A549 (cell line): ENCODE results near the gene FREY1. TPM values are rescaled to one million over a fixed set of nuclear protein-coding genes. Genes with fewer than 3 reads are reported as not detected.
A peak's percentile ranks its signal among the peaks of the same experiment; 100 is the strongest.

Experiments
- ATAC-seq, 2 experiments: fragments of 200-7000 bp in 1 of 2; fragments of >200 bp in 1 of 2; cut with Nextera tagmentation in 1 of 2; cut with Tn5 transposase in 1 of 2; 3 replicates each; pipeline versions ENCODE4 v1.8.0 to v1.9.1; 2018 to 2020; ENCODE audit warnings: mild to moderate bottlenecking in 1 of 2, moderate library complexity in 1 of 2
- CTCF ChIA-PET: fragments of 300-600 bp; sonication (Branson Sonifier 250); formaldehyde crosslinking; extraction: SDS; loops from one replicate; lab custom pipeline; 2021; ENCODE audit warnings: antibody characterized with exemption, inconsistent platforms; lab: Yijun Ruan, JAX
- POLR2A ChIA-PET: fragments of 350-600 bp; formaldehyde crosslinking; extraction: SDS; loops from one replicate; lab custom pipeline; 2021; ENCODE audit warnings: antibody characterized with exemption, inconsistent platforms; lab: Yijun Ruan, JAX
- DNase-seq, 2 experiments: peaks; one replicate each; pipeline versions ENCODE4 v3.0.0 to v3.0.0-alpha.2; 2011 to 2016; ENCODE audit warnings: low read depth in 1 of 2, low spot score in 1 of 2
- FAIRE-seq: peaks from 2 replicates; lab custom pipeline; 2011; peaks lifted over from hg19 to GRCh38; lab: Jason Lieb, UNC
- H3K27ac ChIP-seq, 2 experiments: fragments of >200 bp; sonication (Bioruptor Twin); formaldehyde crosslinking; 3 replicates each; pipeline ENCODE4 v1.5.1; 2016 to 2017
- H3K4me1 ChIP-seq: fragments of >200 bp; sonication (Bioruptor Twin); formaldehyde crosslinking; 3 replicates; pipeline ENCODE4 v1.6.1; 2016
- H3K4me2 ChIP-seq: fragments of >200 bp; sonication (Bioruptor Twin); formaldehyde crosslinking; 3 replicates; pipeline ENCODE4 v1.6.1; 2016
- H3K4me3 ChIP-seq: fragments of >200 bp; sonication (Bioruptor Twin); formaldehyde crosslinking; 3 replicates; pipeline ENCODE4 v1.5.1; 2016
- H3K9me3 ChIP-seq: fragments of >200 bp; sonication (Bioruptor Twin); formaldehyde crosslinking; 3 replicates; pipeline ENCODE4 v1.6.1; 2016
- ATOH8 ChIP-seq: fragments of 250-450 bp; sonication (Bioruptor Pico); IDR thresholded peaks from 2 replicates; pipeline ENCODE4 v1.5.0; 2020; ENCODE audit warnings: low read depth, mild to moderate bottlenecking, moderate library complexity
- BHLHE40 ChIP-seq: IDR thresholded peaks from 2 replicates; pipeline ENCODE4 v1.6.1; 2012; ENCODE audit warnings: low read depth, low read length, inconsistent platforms
- CEBPB ChIP-seq, 2 experiments: fragments of >200 bp in 1 of 2; sonication (Bioruptor Twin) in 1 of 2; formaldehyde crosslinking in 1 of 2; IDR thresholded peaks; 2 replicates each; pipeline ENCODE4 v1.6.1; 2012 to 2016
- CHD2 ChIP-seq: fragments of 150-350 bp; IDR thresholded peaks from 2 replicates; pipeline ENCODE4 v1.6.1; 2014; ENCODE audit warnings: low read length; ENCODE audit not compliant: partially characterized antibody
- CHD4 ChIP-seq: fragments of 200-600 bp; sonication (generic); IDR thresholded peaks from 2 replicates; pipeline ENCODE4 v1.6.1; 2016; ENCODE audit warnings: antibody characterized with exemption, mild to moderate bottlenecking, borderline replicate concordance
- E2F6 ChIP-seq: IDR thresholded peaks from 2 replicates; pipeline ENCODE4 v1.6.1; 2012; ENCODE audit warnings: low read depth, borderline replicate concordance
- EHF ChIP-seq: fragments of 250-450 bp; sonication (Bioruptor Pico); IDR thresholded peaks from 2 replicates; pipeline ENCODE4 v1.5.0; 2020; ENCODE audit warnings: mild to moderate bottlenecking
- EHMT2 ChIP-seq: fragments of 200-600 bp; sonication (generic); IDR thresholded peaks from 2 replicates; pipeline ENCODE4 v1.6.1; 2016; ENCODE audit warnings: antibody characterized with exemption, low read depth, mild to moderate bottlenecking, moderate library complexity
- ELK1 ChIP-seq: fragments of 150-350 bp; IDR thresholded peaks from 2 replicates; pipeline ENCODE4 v1.6.1; 2014; ENCODE audit warnings: low read depth, mild to moderate bottlenecking, low read length
- FOSL2 ChIP-seq, 2 experiments: fragments of 450-650 bp in 1 of 2; fragments of >200 bp in 1 of 2; sonication (Bioruptor Twin) in 1 of 2; formaldehyde crosslinking; IDR thresholded peaks; 2 replicates each; pipeline versions ENCODE4 v1.5.0 to v1.6.1; 2016 to 2020; ENCODE audit warnings: mild to moderate bottlenecking in 1 of 2, moderate library complexity in 1 of 2
- HOXA7 ChIP-seq: fragments of 250-450 bp; sonication (Bioruptor Pico); IDR thresholded peaks from 2 replicates; pipeline ENCODE4 v1.5.0; 2020; ENCODE audit warnings: mild to moderate bottlenecking, moderate library complexity
- HOXB5 ChIP-seq: fragments of 250-450 bp; sonication (Bioruptor Pico); IDR thresholded peaks from 2 replicates; pipeline ENCODE4 v1.5.0; 2020; ENCODE audit warnings: mild to moderate bottlenecking, moderate library complexity
- KDM5A ChIP-seq: fragments of 200-600 bp; sonication (generic); IDR thresholded peaks from 2 replicates; pipeline ENCODE4 v1.6.1; 2016; ENCODE audit warnings: antibody characterized with exemption, mild to moderate bottlenecking
- NFE2L2 ChIP-seq: fragments of 150-350 bp; conservative IDR thresholded peaks from 2 replicates; pipeline ENCODE4 v1.6.1; 2014; ENCODE audit warnings: low read length
- NPAS2 ChIP-seq: fragments of 250-450 bp; sonication (Bioruptor Pico); IDR thresholded peaks from 2 replicates; pipeline ENCODE4 v1.8.0; 2022; ENCODE audit warnings: mild to moderate bottlenecking, moderate library complexity, borderline replicate concordance
- PHF8 ChIP-seq: fragments of 200-600 bp; sonication (generic); IDR thresholded peaks from 2 replicates; pipeline ENCODE4 v1.6.1; 2016; ENCODE audit warnings: low read depth, mild to moderate bottlenecking, antibody characterized with exemption, moderate library complexity, borderline replicate concordance
- POLR2A ChIP-seq: IDR thresholded peaks from 2 replicates; pipeline ENCODE4 v1.6.1; 2012; ENCODE audit warnings: mild to moderate bottlenecking, low read length
- RAD21 ChIP-seq, 2 experiments: fragments of >200 bp in 1 of 2; sonication (Bioruptor Twin) in 1 of 2; formaldehyde crosslinking in 1 of 2; IDR thresholded peaks in 1 of 2; conservative IDR thresholded peaks in 1 of 2; 2 replicates in 1 of 2; 3 replicates in 1 of 2; pipeline ENCODE4 v1.6.1; 2012 to 2018; ENCODE audit warnings: inconsistent platforms in 1 of 2
- RFX5 ChIP-seq: fragments of 450-650 bp; IDR thresholded peaks from 2 replicates; pipeline ENCODE4 v1.7.1; 2014; ENCODE audit warnings: antibody characterized with exemption, mild to moderate bottlenecking, moderate library complexity
- RNF2 ChIP-seq: fragments of 200-600 bp; sonication (generic); IDR thresholded peaks from 2 replicates; pipeline ENCODE4 v1.6.1; 2016; ENCODE audit warnings: low read depth, mild to moderate bottlenecking, antibody characterized with exemption, moderate library complexity, borderline replicate concordance
- USF2 ChIP-seq: fragments of 450-650 bp; IDR thresholded peaks from 2 replicates; pipeline ENCODE4 v1.6.1; 2014; ENCODE audit warnings: antibody characterized with exemption
- ZC3H11A ChIP-seq: fragments of 450-650 bp; IDR thresholded peaks from 2 replicates; pipeline ENCODE4 v1.6.1; 2014; ENCODE audit warnings: antibody characterized with exemption, mild to moderate bottlenecking
- WGBS: methylation state at CpG from one replicate; pipeline ENCODE4 v1.1.6; 2017; ENCODE audit errors: missing lambda C conversion rate; 5-methylcytosine and 5-hydroxymethylcytosine counted together
- polyA plus RNA-seq, 4 experiments: library from polyadenylated mRNA; depleted of rRNA in 3 of 4; stranded (reverse); fragments of >200 nt; fragmentation: RNase III in 1 of 4; extraction: RNeasy Plus Mini Kit Qiagen cat#74134 plus additional on column Dnase treatment in 1 of 4; gene quantifications; 2 replicates in 3 of 4; 3 replicates in 1 of 4; pipeline ENCODE4 v1.2.3, GENCODE V29; 2011 to 2017
- TF ChIP-seq, protein P1 (sequence below): fragments of >200 bp; sonication (Bioruptor Twin); formaldehyde crosslinking; IDR thresholded peaks from 3 replicates; pipeline ENCODE4 v1.5.1; 2016

The FREY1 gene
- polyA plus RNA-seq, 2 of the 4 experiments (the other 2 are of a cell fraction) = 0.17 to 0.21 TPM

DNA sequence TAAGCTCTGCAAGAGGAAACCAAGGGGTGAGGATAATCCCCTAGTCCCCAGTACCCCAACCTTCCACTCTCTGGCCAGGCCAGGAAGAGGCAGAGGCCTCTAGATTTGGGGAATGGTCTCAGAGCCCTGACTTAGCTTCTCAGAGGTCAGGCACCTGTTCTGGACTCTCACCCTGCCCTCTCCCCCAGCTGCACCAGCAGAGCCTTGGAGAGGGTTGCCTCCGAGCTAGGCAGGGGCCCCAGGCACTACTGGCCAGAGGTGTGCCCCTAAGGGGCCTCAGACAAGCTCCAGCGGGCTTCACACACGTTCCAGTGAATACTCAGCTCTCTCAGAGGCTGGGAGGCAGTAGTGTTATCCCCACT lies 8.0 kb downstream of the FREY1 start:
- CTCF ChIA-PET = interaction anchor here (0.5 to 2.2 kb wide), 6 partner anchors 10 to 56 kb away, joined by 3 to 8 read pairs (median 4); partner anchors contain the start of gene PEX16

DNA sequence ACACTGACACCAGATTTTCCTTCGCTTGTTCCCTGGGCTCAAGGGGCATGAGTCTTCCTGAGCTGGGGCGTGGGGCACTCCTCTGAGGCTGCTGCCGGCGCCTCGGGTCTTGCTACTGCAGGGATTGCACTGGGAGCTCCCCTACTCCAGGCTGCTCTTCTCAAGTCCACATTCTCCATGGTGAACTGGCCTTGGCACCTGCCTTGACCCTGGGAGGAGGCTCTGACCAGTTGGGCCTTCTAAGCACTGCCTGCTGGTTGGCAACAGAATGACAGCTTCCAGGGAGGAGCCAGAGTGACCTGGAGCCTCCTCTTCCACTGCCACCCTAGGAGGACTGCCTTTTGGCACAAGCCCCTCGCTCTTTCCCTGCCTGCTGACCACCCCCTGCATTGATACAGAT lies 9.5 kb downstream of the FREY1 start:
- H3K27ac ChIP-seq = no peak overlapping the region
- H3K9me3 ChIP-seq = no peaks in the 10 kb centered on the region
- 67% methylated on average over 5 of the region's 6 CpGs for WGBS
- H3K4me2 ChIP-seq = no peak overlapping the region
- CTCF ChIA-PET = interaction anchor here (0.6 to 2.2 kb wide), 5 partner anchors 25 to 67 kb away, joined by 3 to 8 read pairs (median 3); no protein-coding TSS in a partner anchor
- POLR2A ChIA-PET = interaction anchor here (1.0 kb wide), 1 partner anchor 20 kb away, joined by 3 read pairs; the partner anchor contains the start of gene PEX16
- H3K4me1 ChIP-seq = peaks cover 12% of the 10 kb centered on the region; the same call in 2 of the 3 replicates
- TF ChIP-seq USF2 = no peak
- no peak for TF ChIP-seq FOSL2 (IDR thresholded peaks at IDR 0.05)
- no peak for TF ChIP-seq FOSL2 (CRISPR knock-in tag; IDR thresholded peaks at IDR 0.05)
- no peak for TF ChIP-seq BHLHE40
- TF ChIP-seq E2F6 = no peak
- no peak for TF ChIP-seq RNF2
- no peak for TF ChIP-seq EHF (CRISPR knock-in tag)
- TF ChIP-seq RAD21 (conservative IDR thresholded peaks at IDR 0.05 in 1 of 2, IDR thresholded peaks at IDR 0.05 in 1 of 2) = no peak
- TF ChIP-seq POLR2A = no peak
- TF ChIP-seq ZC3H11A = no peak
- FAIRE-seq (no peak), DNase-seq (peak in 1 of 2 experiments; percentile 26), ATAC-seq (peak in 1 of 2 experiments; percentile 51; a peak in 3 of 6 replicates)
- no peak overlapping the region for H3K4me3 ChIP-seq

More for the DNA sequence above, 8.0 kb downstream of the FREY1 start:
- DNase-seq (no peak), FAIRE-seq (no peak), ATAC-seq (no peak)
- Histone ChIP-seq H3K27ac (peak overlapping the region; percentile 86 to 89; a peak in 5 of 6 replicates), H3K4me2 (peak overlapping the region; percentile 73), H3K4me3 (peak overlapping the region; percentile 57), H3K4me1 (peaks cover 12% of the 10 kb centered on the region; the same call in 2 of the 3 replicates), H3K9me3 (no peaks in the 10 kb centered on the region)
- TF ChIP-seq, protein P1, sequence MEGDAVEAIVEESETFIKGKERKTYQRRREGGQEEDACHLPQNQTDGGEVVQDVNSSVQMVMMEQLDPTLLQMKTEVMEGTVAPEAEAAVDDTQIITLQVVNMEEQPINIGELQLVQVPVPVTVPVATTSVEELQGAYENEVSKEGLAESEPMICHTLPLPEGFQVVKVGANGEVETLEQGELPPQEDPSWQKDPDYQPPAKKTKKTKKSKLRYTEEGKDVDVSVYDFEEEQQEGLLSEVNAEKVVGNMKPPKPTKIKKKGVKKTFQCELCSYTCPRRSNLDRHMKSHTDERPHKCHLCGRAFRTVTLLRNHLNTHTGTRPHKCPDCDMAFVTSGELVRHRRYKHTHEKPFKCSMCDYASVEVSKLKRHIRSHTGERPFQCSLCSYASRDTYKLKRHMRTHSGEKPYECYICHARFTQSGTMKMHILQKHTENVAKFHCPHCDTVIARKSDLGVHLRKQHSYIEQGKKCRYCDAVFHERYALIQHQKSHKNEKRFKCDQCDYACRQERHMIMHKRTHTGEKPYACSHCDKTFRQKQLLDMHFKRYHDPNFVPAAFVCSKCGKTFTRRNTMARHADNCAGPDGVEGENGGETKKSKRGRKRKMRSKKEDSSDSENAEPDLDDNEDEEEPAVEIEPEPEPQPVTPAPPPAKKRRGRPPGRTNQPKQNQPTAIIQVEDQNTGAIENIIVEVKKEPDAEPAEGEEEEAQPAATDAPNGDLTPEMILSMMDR = no peak
- TF ChIP-seq RFX5 (no peak), PHF8 (no peak), KDM5A (no peak), EHMT2 (no peak; the same call in 1 of the 2 replicates), BHLHE40 (no peak), NFE2L2 (no peak), CHD4 (no peak), CEBPB (IDR thresholded peaks at IDR 0.05) (no peak), ELK1 (no peak), NPAS2 (CRISPR knock-in tag) (no peak), HOXA7 (CRISPR knock-in tag) (no peak), CHD2 (no peak), HOXB5 (CRISPR knock-in tag) (no peak), ATOH8 (CRISPR knock-in tag) (no peak)
- POLR2A ChIA-PET = interaction anchor here (0.8 to 0.9 kb wide), 2 partner anchors 10 to 19 kb away, joined by 3 read pairs; partner anchors contain the start of gene PEX16
- 10% methylated on average over 2 of the region's 3 CpGs for WGBS
